T-helper 17 cell (primary cell): ENCODE data around the gene GFOD2. TPM values are rescaled to one million over a fixed set of nuclear protein-coding genes. Genes with fewer than 3 reads are reported as not detected.

Source experiments
- ATAC-seq: fragments of 150-1000 bp; cut with Tn5 transposase; 2 replicates; pipeline ENCODE4 v1.10.0; 2021; ENCODE audit warnings: mild to moderate bottlenecking, moderate library complexity
- DNase-seq, 3 donors: peaks; one replicate each; pipeline versions ENCODE4 v3.0.0 to v3.0.0-alpha.2; 2020 to 2021
- H3K9me3 ChIP-seq: one replicate; pipeline ENCODE4 v1.7.0; 2013; ENCODE audit warnings: low read length, mild to moderate bottlenecking; ENCODE audit not compliant: control insufficient read depth, poor library complexity, severe bottlenecking
- H3K27ac Mint-ChIP-seq: one replicate; pipeline ENCODE4 v1.8.0; 2022; ENCODE audit warnings: mild to moderate bottlenecking, moderate library complexity, mixed read lengths
- H3K27me3 Mint-ChIP-seq: one replicate; pipeline ENCODE4 v1.8.0; 2022; ENCODE audit warnings: mixed read lengths
- H3K36me3 Mint-ChIP-seq: one replicate; pipeline ENCODE4 v1.8.0; 2022; ENCODE audit warnings: low read depth, mixed read lengths
- H3K4me1 Mint-ChIP-seq: one replicate; pipeline ENCODE4 v1.8.0; 2022; ENCODE audit warnings: mild to moderate bottlenecking, mixed read lengths
- H3K4me3 Mint-ChIP-seq: one replicate; pipeline ENCODE4 v1.8.0; 2022; ENCODE audit warnings: mild to moderate bottlenecking, moderate library complexity, mixed read lengths
- total RNA-seq, 4 donors: library from RNA in 2 of 4; stranded (reverse) in 2 of 4; gene quantifications; one replicate each; pipeline ENCODE4 v1.2.3 and lab custom pipeline; 2022 to 2026

The GFOD2 gene
- total RNA-seq, 2 donors from 2014 or later = 11.7 to 14.7 TPM

GRCh38 chr16:67669499-67670101 lies 49.5 kb downstream of the GFOD2 start:
- H3K4me1 Mint-ChIP-seq = peaks cover 26% of the 10 kb centered on the region
- H3K9me3 ChIP-seq = no peaks in the 10 kb centered on the region
- no peaks in the 10 kb centered on the region for H3K27me3 Mint-ChIP-seq
- H3K27ac Mint-ChIP-seq = peak overlapping the region; percentile 74
- no peaks in the 10 kb centered on the region for H3K36me3 Mint-ChIP-seq
- no peak for DNase-seq
- no peak overlapping the region for H3K4me3 Mint-ChIP-seq
- ATAC-seq = no peak

- ATAC-seq = no peak
- DNase-seq = no peak
- Mint-ChIP-seq H3K27ac (peak overlapping the region; percentile 60), H3K4me1 (peaks cover 26% of the 10 kb centered on the region), H3K27me3 (no peaks in the 10 kb centered on the region), H3K36me3 (no peaks in the 10 kb centered on the region), H3K4me3 (peak overlapping the region; percentile 41)
- no peaks in the 10 kb centered on the region for H3K9me3 ChIP-seq
Measured at GRCh38 chr16:67668495-67669157, 50.5 kb downstream of the GFOD2 start.

GRCh38 chr16:67667817-67668494 lies 51.2 kb downstream of the GFOD2 start:
- Mint-ChIP-seq H3K27me3 (no peaks in the 10 kb centered on the region), H3K4me3 (peak overlapping the region; percentile 93), H3K27ac (peak overlapping the region; percentile 60), H3K36me3 (no peaks in the 10 kb centered on the region), H3K4me1 (peaks cover 25% of the 10 kb centered on the region)
- DNase-seq (peak; percentile 58 to 72 (median 72)), ATAC-seq (peak; percentile 88)
- H3K9me3 ChIP-seq = no peaks in the 10 kb centered on the region

GRCh38 chr16:67667453-67667816 lies 51.7 kb downstream of the GFOD2 start:
- Mint-ChIP-seq H3K27me3 (no peaks in the 10 kb centered on the region), H3K4me3 (peak overlapping the region; percentile 93), H3K27ac (peak overlapping the region; percentile 74), H3K4me1 (peaks cover 21% of the 10 kb centered on the region), H3K36me3 (no peaks in the 10 kb centered on the region)
- no peak for DNase-seq
- no peak for ATAC-seq
- no peaks in the 10 kb centered on the region for H3K9me3 ChIP-seq

GRCh38 chr16:67666559-67667452 lies 52.3 kb downstream of the GFOD2 start, which contains the start of the genes C16orf86 and ENKD1:
Gene C16orf86, plus strand, starts transcription at chr16:67666814. Its CDS starts 157 bp downstream, at chr16:67666971.
Gene ENKD1, minus strand, starts transcription at chr16:67666750. Its CDS starts 308 bp downstream, at chr16:67666442.
- H3K9me3 ChIP-seq = no peaks in the 10 kb centered on the region
- H3K4me3 Mint-ChIP-seq = peak within 1 kb of the TSS; percentile 93
- no peaks in the 10 kb centered on the region for H3K36me3 Mint-ChIP-seq
- DNase-seq (peak; percentile 74 to 79 (median 74)), ATAC-seq (peak; percentile 78)
- H3K27me3 Mint-ChIP-seq = no peaks in the 10 kb centered on the region
- peaks cover 20% of the 10 kb centered on the region for H3K4me1 Mint-ChIP-seq
- H3K27ac Mint-ChIP-seq = peak within 1 kb of the TSS; percentile 74

GRCh38 chr16:67666032-67666551 lies 53.0 kb downstream of the GFOD2 start:
- DNase-seq (no peak), ATAC-seq (peak; percentile 3)
- Mint-ChIP-seq H3K27ac (peak overlapping the region; percentile 74), H3K36me3 (no peaks in the 10 kb centered on the region), H3K4me3 (peak overlapping the region; percentile 93), H3K27me3 (no peaks in the 10 kb centered on the region), H3K4me1 (peaks cover 28% of the 10 kb centered on the region)
- no peaks in the 10 kb centered on the region for H3K9me3 ChIP-seq

- H3K4me1 Mint-ChIP-seq = peaks cover 29% of the 10 kb centered on the region
- no peak for DNase-seq
- H3K36me3 Mint-ChIP-seq = no peaks in the 10 kb centered on the region
- H3K27me3 Mint-ChIP-seq = no peaks in the 10 kb centered on the region
- ATAC-seq = no peak
- no peaks in the 10 kb centered on the region for H3K9me3 ChIP-seq
- H3K27ac Mint-ChIP-seq = peak overlapping the region; percentile 74
- H3K4me3 Mint-ChIP-seq = peak overlapping the region; percentile 76
Measured at GRCh38 chr16:67665598-67665997, 53.5 kb downstream of the GFOD2 start.

GRCh38 chr16:67664871-67665270 lies 54.2 kb downstream of the GFOD2 start:
- peak overlapping the region; percentile 74 for H3K27ac Mint-ChIP-seq
- ATAC-seq (no peak), DNase-seq (no peak)
- peak overlapping the region; percentile 76 for H3K4me3 Mint-ChIP-seq
- H3K36me3 Mint-ChIP-seq = no peaks in the 10 kb centered on the region
- H3K27me3 Mint-ChIP-seq = no peaks in the 10 kb centered on the region
- H3K4me1 Mint-ChIP-seq = peaks cover 29% of the 10 kb centered on the region
- no peaks in the 10 kb centered on the region for H3K9me3 ChIP-seq

- no peaks in the 10 kb centered on the region for H3K27me3 Mint-ChIP-seq
- H3K9me3 ChIP-seq = no peaks in the 10 kb centered on the region
- ATAC-seq = no peak
- no peaks in the 10 kb centered on the region for H3K36me3 Mint-ChIP-seq
- peaks cover 31% of the 10 kb centered on the region for H3K4me1 Mint-ChIP-seq
- H3K27ac Mint-ChIP-seq = peak overlapping the region; percentile 41
- DNase-seq = no peak
- H3K4me3 Mint-ChIP-seq = no peak overlapping the region
Measured at GRCh38 chr16:67664258-67664657, 54.9 kb downstream of the GFOD2 start.

GRCh38 chr16:67663877-67664222 lies 55.3 kb downstream of the GFOD2 start:
- DNase-seq (no peak), ATAC-seq (no peak)
- Mint-ChIP-seq H3K27me3 (no peaks in the 10 kb centered on the region), H3K4me1 (peaks cover 35% of the 10 kb centered on the region), H3K36me3 (no peaks in the 10 kb centered on the region), H3K4me3 (no peak overlapping the region), H3K27ac (peak overlapping the region; percentile 41)
- H3K9me3 ChIP-seq = no peaks in the 10 kb centered on the region

- H3K27ac Mint-ChIP-seq = no peak overlapping the region
- no peak for ATAC-seq
- H3K36me3 Mint-ChIP-seq = no peaks in the 10 kb centered on the region
Measured at GRCh38 chr16:67663151-67663876, 55.8 kb downstream of the GFOD2 start.

GRCh38 chr16:67662653-67663010 lies 56.5 kb downstream of the GFOD2 start:
- no peak for ATAC-seq
- Mint-ChIP-seq H3K27me3 (no peaks in the 10 kb centered on the region), H3K36me3 (no peaks in the 10 kb centered on the region), H3K4me3 (no peak overlapping the region), H3K27ac (no peak overlapping the region), H3K4me1 (peaks cover 34% of the 10 kb centered on the region)
- DNase-seq = no peak
- H3K9me3 ChIP-seq = no peaks in the 10 kb centered on the region

More at GRCh38 chr16:67663151-67663876, 55.8 kb downstream of the GFOD2 start:
- Mint-ChIP-seq H3K4me1 (peaks cover 34% of the 10 kb centered on the region), H3K4me3 (no peak overlapping the region), H3K27me3 (no peaks in the 10 kb centered on the region)
- no peaks in the 10 kb centered on the region for H3K9me3 ChIP-seq
- no peak for DNase-seq
